Suprapubic skin (tissue), 4 donors: ENCODE measurements around the gene L3HYPDH.

Experiments
- CTCF ChIP-seq, 2 donors: fragments of 200-600 bp in 1 of 2; fragments of 450-650 bp in 1 of 2; sonication (generic) in 1 of 2; IDR thresholded peaks; one replicate each; pipeline ENCODE4 v1.5.1; 2016 to 2019; ENCODE audit warnings: antibody characterized with exemption in 2 of 2, mild to moderate bottlenecking in 1 of 2, moderate library complexity in 1 of 2
- EP300 ChIP-seq: sonication (generic); formaldehyde crosslinking; IDR thresholded peaks from one replicate; pipeline ENCODE4 v1.6.1; 2017; ENCODE audit warnings: antibody characterized with exemption
- POLR2A ChIP-seq, 2 donors: fragments of 450-650 bp; IDR thresholded peaks; one replicate each; pipeline ENCODE4 v1.6.1; 2017; ENCODE audit warnings: antibody characterized with exemption in 2 of 2, mild to moderate bottlenecking in 2 of 2, moderate library complexity in 2 of 2
- POLR2AphosphoS5 ChIP-seq, 3 donors: sonication (generic); formaldehyde crosslinking; IDR thresholded peaks; one replicate each; pipeline ENCODE4 v1.6.1; 2017; ENCODE audit warnings: antibody characterized with exemption in 3 of 3

GRCh38 chr14:59451849-59452248, 32.4 kb downstream of the L3HYPDH start:
- TF ChIP-seq EP300: no peak
- TF ChIP-seq POLR2AphosphoS5 (IDR thresholded peaks at IDR 0.05): no peak
- TF ChIP-seq CTCF (IDR thresholded peaks at IDR 0.05): no peak
- TF ChIP-seq POLR2A (IDR thresholded peaks at IDR 0.05): no peak
